Activated CD4-positive, CD25-positive, alpha-beta regulatory T cell treated with anti-CD3 and anti-CD28 coated beads, Interleukin-2, amount 50 U/mL, for 24 hours (primary cell): ENCODE data around the gene PARPBP.
"Not testable (repeated sequence)": the region's sequence is repeated elsewhere in the genome, so short reads cannot be mapped to it uniquely, and the experiment has no call there.

ENCODE experiments used
- ATAC-seq, 2 donors: fragments of 150-1000 bp; cut with Tn5 transposase; one replicate each; pipeline ENCODE4 v1.10.0; 2021; ENCODE audit warnings: mild to moderate bottlenecking in 1 of 2, moderate library complexity in 1 of 2

Gene PARPBP

GRCh38 chr12:102119674-102120563 lies at the start of gene PARPBP, which contains the start of gene NUP37:
Gene PARPBP, plus strand, starts transcription at chr12:102120183. Its CDS starts 3,706 bp downstream, at chr12:102123889.
Gene NUP37, minus strand, starts transcription at chr12:102120114. Its CDS starts 1,596 bp downstream, at chr12:102118518.
- peak; percentile 96 to 97 for ATAC-seq

GRCh38 chr12:102072092-102072491 lies 47.9 kb upstream of the PARPBP start:
- ATAC-seq, result not testable (repeated sequence)

- no peak for ATAC-seq
Observed at GRCh38 chr12:102080842-102081241, 39.1 kb upstream of the PARPBP start.

- ATAC-seq, result not testable (repeated sequence)
Observed at GRCh38 chr12:102089228-102089835, 30.7 kb upstream of the PARPBP start.

GRCh38 chr12:102093319-102093718 lies 26.7 kb upstream of the PARPBP start:
- no peak for ATAC-seq

- peak in 1 of 2 donors; percentile 59 for ATAC-seq
Observed at GRCh38 chr12:102095677-102096263, 24.2 kb upstream of the PARPBP start.

GRCh38 chr12:102096855-102097254 lies 23.1 kb upstream of the PARPBP start:
- no peak for ATAC-seq

GRCh38 chr12:102106905-102107304 lies 13.1 kb upstream of the PARPBP start:
- ATAC-seq, result no peak

- ATAC-seq, result no peak
Observed at GRCh38 chr12:102107970-102108369, 12.0 kb upstream of the PARPBP start.

GRCh38 chr12:102110782-102111181 lies 9.2 kb upstream of the PARPBP start:
- ATAC-seq, result no peak

- no peak for ATAC-seq
Observed at GRCh38 chr12:102114212-102114611, 5.8 kb upstream of the PARPBP start.

GRCh38 chr12:102116392-102116791 lies 3.6 kb upstream of the PARPBP start:
- no peak for ATAC-seq

- no peak for ATAC-seq
Observed at GRCh38 chr12:102118874-102119273, 1.1 kb upstream of the PARPBP start.

GRCh38 chr12:102120564-102120873 lies 536 bp downstream of the PARPBP start:
- no peak for ATAC-seq

- no peak for ATAC-seq
Observed at GRCh38 chr12:102120886-102121285, 903 bp downstream of the PARPBP start.

- ATAC-seq, result not testable (repeated sequence)
Observed at GRCh38 chr12:102121328-102121727, 1.3 kb downstream of the PARPBP start.

- not testable (repeated sequence) for ATAC-seq
Observed at GRCh38 chr12:102130720-102131119, 10.7 kb downstream of the PARPBP start.

GRCh38 chr12:102131442-102131841 lies 11.5 kb downstream of the PARPBP start:
- not testable (repeated sequence) for ATAC-seq

GRCh38 chr12:102137619-102138018 lies 17.6 kb downstream of the PARPBP start:
- ATAC-seq, result not testable (repeated sequence)

GRCh38 chr12:102142866-102143373 lies 22.9 kb downstream of the PARPBP start:
- ATAC-seq, result not testable (repeated sequence)

- no peak for ATAC-seq
Observed at GRCh38 chr12:102144221-102144620, 24.2 kb downstream of the PARPBP start.

GRCh38 chr12:102147062-102147587 lies 27.1 kb downstream of the PARPBP start:
- not testable (repeated sequence) for ATAC-seq

GRCh38 chr12:102155206-102155605 lies 35.2 kb downstream of the PARPBP start:
- not testable (repeated sequence) for ATAC-seq
